ENCODE results near the gene FAT1. TPM values are rescaled to one million over a fixed set of nuclear protein-coding genes. Genes with fewer than 3 reads are reported as not detected.

The FAT1 gene
- total and polyA plus RNA-seq, 9 of the 15 experiments (the other 6 are each of a cell fraction or from before 2014, with no cell fraction given), result 6.0 to 38.4 (median 21.4) TPM

DNA sequence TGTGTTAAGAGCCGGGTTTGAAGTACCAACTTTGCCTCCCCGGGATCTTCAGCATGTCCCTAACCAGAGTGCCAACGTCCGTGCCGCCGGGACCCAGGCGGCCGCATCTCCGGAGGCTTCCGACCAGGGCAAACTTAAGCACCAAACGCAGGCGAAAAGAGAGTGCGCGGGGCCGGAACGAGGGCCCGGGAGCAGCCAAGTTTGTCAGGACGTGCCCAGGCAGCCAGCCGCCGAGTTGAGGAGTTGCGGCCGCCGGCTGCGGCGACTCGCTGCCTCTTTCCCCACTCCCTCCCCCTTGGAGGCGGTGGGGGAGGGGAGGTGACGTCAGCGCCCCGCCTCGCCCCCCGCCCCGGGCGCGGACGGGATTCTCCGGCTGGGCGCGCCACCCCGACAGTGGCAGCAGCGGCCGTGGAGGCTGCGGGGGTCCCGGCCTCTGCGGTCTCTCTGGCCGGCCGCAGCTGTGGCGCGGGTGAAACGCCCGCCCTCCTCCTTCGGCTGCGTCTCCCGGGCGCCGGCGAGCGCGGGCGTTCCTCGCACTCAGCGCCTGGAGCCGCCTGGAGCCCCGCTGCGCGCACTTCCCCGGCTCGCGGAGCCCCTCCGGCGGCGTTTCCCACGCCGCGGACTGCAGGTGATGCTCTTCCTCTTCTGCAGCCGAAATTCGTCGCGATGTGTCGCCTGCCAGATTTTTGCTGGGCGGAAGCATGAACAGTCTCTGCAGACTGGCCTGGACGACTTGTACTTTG, 2.9 kb upstream of the FAT1 start (continued):
- TF ChIP-seq KLF1 (tag; IDR thresholded peaks at IDR 0.05), result 0 out of 2 replicates have a peak, but pooled peaks have one; percentile 38
- no peak for TF ChIP-seq FOXK2 (conservative IDR thresholded peaks at IDR 0.05 in 1 of 2, IDR thresholded peaks at IDR 0.05 in 1 of 2; ENCODE audit: low read depth in 2 of 2)
- TF ChIP-seq ZNF408 (CRISPR knock-in tag; IDR thresholded peaks at IDR 0.05; ENCODE audit: low read depth), result no peak
- no peak for TF ChIP-seq E4F1 (CRISPR knock-in tag; IDR thresholded peaks at IDR 0.05; ENCODE audit: borderline replicate concordance)
- no peak for TF ChIP-seq ELF1 (tag; IDR thresholded peaks at IDR 0.05)
- TF ChIP-seq ARHGAP35 (IDR thresholded peaks at IDR 0.05; ENCODE audit: partially characterized antibody), result no peak
- TF ChIP-seq CREM (IDR thresholded peaks at IDR 0.05; ENCODE audit: low read depth), result peak; percentile 92
- no peak for TF ChIP-seq ZNF212 (CRISPR knock-in tag; IDR thresholded peaks at IDR 0.05)
- TF ChIP-seq TGIF2 (CRISPR knock-in tag; IDR thresholded peaks at IDR 0.05), result no peak
- no peak for TF ChIP-seq U2AF2 (optimal IDR thresholded peaks at IDR 0.05; ENCODE audit: low read depth, low read length)
- TF ChIP-seq UBTF (IDR thresholded peaks at IDR 0.05; ENCODE audit: borderline replicate concordance in 1 of 2, low read depth in 2 of 2, low read length in 2 of 2), result no peak
- TF ChIP-seq HDAC8 (tag; IDR thresholded peaks at IDR 0.05), result no peak
- peak; percentile 36; the same call in 1 of the 2 replicates for TF ChIP-seq ATF1 (CRISPR knock-in tag; IDR thresholded peaks at IDR 0.05)
- peak; percentile 94 for TF ChIP-seq ATF1 (tag; IDR thresholded peaks at IDR 0.05)
- TF ChIP-seq TSC22D4 (tag; IDR thresholded peaks at IDR 0.05), result no peak
- TF ChIP-seq KAT7 (CRISPR knock-in tag; IDR thresholded peaks at IDR 0.05; ENCODE audit: borderline replicate concordance), result 0 out of 2 replicates have a peak, but pooled peaks have one; percentile 43
- TF ChIP-seq MEF2D (tag; conservative IDR thresholded peaks at IDR 0.05; ENCODE audit: low read depth), result no peak
- no peak; the same call in 1 of the 2 replicates for TF ChIP-seq CXXC5 (CRISPR knock-in tag; IDR thresholded peaks at IDR 0.05)
- TF ChIP-seq SP2 (IDR thresholded peaks at IDR 0.05; ENCODE audit: extremely low read depth, low read depth, low read length, poor library complexity, severe bottlenecking), result no peak
- TF ChIP-seq, protein P1, sequence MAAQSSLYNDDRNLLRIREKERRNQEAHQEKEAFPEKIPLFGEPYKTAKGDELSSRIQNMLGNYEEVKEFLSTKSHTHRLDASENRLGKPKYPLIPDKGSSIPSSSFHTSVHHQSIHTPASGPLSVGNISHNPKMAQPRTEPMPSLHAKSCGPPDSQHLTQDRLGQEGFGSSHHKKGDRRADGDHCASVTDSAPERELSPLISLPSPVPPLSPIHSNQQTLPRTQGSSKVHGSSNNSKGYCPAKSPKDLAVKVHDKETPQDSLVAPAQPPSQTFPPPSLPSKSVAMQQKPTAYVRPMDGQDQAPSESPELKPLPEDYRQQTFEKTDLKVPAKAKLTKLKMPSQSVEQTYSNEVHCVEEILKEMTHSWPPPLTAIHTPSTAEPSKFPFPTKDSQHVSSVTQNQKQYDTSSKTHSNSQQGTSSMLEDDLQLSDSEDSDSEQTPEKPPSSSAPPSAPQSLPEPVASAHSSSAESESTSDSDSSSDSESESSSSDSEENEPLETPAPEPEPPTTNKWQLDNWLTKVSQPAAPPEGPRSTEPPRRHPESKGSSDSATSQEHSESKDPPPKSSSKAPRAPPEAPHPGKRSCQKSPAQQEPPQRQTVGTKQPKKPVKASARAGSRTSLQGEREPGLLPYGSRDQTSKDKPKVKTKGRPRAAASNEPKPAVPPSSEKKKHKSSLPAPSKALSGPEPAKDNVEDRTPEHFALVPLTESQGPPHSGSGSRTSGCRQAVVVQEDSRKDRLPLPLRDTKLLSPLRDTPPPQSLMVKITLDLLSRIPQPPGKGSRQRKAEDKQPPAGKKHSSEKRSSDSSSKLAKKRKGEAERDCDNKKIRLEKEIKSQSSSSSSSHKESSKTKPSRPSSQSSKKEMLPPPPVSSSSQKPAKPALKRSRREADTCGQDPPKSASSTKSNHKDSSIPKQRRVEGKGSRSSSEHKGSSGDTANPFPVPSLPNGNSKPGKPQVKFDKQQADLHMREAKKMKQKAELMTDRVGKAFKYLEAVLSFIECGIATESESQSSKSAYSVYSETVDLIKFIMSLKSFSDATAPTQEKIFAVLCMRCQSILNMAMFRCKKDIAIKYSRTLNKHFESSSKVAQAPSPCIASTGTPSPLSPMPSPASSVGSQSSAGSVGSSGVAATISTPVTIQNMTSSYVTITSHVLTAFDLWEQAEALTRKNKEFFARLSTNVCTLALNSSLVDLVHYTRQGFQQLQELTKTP (IDR thresholded peaks at IDR 0.05; ENCODE audit: low read depth in 1 of 2, partially characterized antibody in 2 of 2), result no peak
